NCI-H748 treated with DMSO at 0.1 percent for 48 hours (cell line): ENCODE data around the gene MYO9B.
"Not testable (repeated sequence)": the region's sequence is repeated elsewhere in the genome, so short reads cannot be mapped to it uniquely, and the experiment has no call there.

Experiments used
- DNase-seq: peaks from one replicate; lab custom pipeline; 2025; lab: John Stamatoyannopoulos, UW

Gene MYO9B

DNA sequence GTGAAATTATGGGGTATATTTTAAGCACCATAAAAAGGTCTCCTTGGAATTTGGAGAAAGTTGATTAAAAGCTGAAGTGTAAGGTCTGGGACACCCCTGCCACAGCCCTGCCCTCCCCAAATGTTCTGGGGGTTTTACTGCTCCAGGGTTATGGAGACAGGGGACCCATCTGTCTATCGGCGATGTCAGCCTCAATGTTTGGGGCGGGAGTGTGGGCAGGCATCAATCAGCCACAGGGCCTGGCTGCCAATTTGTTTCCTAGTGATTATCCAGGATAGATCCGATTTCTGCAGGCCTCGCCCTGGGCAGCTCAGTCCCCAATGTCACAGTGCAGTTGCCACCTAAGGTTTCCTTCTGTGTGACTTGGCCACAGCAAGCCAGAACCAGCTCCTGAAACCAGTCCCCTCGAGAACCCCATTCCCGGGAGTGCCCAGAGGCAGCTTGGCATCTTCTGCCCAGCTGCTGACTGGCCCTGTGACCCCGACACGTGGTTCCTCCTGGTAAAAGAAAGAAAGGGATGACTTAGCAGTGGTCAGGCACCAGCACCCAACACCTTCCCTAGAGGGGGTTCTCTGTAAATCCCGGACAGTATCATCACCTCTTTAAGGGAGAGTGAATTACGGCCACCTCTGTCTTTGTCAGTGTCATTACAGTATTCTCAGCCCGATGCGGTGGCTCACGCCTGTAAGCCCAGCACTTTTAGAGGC lies 41.6 kb downstream of the MYO9B start:
- DNase-seq: no peak

DNA sequence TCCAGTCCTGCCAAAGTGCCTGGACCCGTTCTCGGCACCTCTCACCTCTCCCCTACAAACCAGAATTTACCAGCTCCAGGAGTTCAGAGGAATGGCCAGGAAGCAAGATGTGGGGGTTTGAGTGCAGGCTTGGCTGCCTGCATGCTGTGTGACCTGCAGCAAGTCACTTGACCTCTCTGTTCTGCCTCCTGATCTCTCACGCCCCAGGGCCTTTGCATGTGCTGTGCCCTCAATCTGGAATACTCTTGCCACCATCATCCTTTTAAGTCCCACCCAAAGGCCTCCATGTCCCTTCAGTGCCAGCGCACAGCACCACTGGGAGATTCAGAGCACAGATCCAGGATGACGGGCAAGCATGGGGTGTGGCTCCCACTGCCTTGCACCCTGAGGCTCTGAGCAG lies 43.4 kb downstream of the MYO9B start:
- DNase-seq: no peak

DNA sequence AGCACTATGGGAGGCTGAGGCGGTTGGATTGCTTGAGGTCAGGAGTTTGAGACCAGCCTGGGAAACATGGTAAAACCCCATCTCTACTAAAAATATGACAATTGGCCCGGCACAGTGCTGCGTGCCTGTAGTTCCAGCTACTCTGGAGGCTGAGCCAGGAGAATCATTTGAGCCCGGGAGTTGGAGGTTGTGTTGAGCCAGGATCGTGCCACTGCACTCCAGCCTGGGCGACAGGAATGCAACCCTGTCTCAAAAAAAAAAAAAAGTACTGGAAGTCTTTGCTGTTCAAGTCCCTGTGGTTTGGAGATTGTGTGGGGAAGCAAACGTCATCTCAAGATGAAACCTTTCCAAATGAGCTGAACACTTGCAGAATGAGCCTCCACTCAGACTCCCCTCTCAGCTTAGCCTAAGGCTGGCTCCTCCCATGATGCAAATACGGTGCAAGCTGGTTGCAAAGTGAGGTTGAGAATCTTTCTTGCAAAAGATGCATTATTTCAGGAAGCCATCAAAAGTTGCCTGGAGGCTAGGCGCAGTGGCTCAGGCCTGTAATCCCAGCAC lies 46.2 kb downstream of the MYO9B start:
- DNase-seq: no peak

DNA sequence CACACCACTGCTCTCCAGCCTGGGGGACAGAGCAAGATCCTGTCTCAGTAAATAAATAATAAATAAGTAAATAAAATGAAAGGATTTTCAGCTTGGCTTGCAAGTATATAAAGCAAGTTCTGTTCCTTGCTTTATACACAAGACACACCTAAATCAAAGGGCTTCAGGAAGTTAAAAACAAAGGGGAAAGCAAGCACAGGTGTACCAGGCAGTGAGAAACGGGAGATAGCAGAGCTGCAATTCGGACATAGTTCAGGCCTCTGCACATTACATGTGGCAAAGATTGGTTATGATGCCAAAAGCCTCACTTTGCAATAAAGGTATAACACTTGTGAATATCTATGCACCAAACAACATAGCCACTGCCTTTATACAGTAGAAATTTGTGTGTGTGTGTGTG lies 47.5 kb downstream of the MYO9B start:
- DNase-seq: no peak

DNA sequence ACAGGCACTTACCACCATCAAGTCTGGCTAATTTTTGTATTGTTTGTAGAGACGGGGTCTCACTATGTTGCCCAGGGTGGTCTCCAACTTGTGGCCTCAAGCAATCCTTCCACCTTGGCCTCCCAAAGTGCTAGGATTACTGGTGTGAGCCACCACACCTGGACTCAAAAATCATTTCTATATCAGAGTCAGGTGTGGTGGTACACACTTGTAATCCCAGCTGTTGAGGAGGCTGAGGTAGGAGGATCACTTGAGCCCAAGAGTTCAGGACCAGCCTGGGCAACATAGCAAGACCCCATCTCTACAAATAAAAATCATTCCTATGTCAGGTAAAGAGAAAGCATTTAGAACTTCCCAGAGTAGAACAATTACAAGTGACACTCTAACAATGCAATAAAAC lies 48.4 kb downstream of the MYO9B start:
- DNase-seq: no peak

DNA sequence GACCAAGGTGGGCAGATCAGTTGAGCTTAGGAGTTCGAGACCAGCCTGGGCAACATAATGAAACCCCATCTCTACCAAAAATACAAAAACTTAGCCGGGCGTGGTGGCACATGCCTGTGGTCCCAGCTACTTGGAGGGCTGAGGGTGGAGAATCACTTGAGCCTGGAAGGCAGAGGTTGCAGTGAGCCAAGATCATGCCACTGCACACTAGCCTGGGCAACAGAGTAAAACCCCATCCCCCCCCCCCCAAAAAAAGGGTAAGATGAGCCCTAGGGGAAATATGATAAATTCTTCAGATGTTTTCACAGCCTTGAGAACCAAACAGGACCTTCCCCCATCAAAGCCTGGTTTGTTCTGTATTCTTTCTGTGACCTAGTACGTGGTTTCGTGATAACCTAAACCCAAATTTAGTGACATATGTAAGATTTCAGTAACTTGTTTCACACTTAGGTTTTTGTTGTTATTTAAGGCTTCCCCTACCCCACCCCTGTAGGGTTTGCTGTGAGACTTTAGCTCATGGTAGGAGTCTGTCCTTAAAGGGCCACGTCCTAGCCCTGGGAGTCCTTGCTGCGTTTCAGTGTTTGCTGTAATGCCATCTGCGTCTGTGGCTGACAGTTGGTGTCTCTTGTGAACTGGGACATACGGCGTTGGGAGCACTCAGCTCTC lies 49.6 kb downstream of the MYO9B start:
- DNase-seq: no peak

DNA sequence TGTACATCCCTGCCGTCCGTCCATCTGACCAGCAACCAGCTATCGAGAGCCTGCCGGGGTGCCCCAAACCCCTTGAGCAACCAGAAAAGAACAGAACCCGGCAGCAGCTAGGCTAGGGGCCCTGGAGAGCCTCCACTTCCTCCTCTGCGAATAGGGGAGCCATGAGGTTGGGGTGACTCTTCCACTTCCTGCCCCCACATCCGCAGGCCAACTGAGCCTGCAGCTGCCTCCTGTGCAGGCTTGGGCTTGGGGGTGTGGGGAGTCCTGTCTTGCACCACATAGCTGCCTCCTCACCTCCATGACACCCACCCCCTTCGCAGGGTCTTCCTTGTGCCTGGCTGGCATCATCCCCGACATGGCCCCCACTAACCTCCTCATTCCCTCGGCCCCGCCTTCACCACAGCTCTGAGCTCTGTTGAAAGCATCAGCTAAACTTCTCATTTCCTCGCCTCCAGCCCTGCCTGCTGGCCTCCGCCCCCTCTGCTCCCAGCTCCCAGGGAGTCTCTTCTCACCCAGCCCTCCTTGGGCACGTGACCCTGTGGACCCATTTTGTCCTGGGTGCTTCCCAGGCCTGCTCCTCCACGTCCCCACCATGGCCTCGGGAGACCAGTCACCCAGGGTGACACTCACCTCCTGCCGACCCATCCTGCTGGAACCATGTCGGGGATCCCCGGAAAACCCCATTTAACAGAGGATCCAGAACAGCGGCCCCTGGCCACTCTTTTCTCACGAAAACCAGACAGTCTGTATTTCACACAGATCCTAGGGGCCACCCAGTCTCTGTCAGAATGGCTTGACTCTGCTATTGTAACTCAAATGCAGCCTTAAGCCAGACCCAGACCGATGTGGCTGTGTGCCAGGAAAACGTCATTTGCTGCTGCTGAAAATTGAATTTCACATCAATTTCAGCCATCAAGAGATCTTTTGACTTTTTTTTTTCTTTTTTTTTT lies 50.4 kb downstream of the MYO9B start:
- no peak for DNase-seq

DNA sequence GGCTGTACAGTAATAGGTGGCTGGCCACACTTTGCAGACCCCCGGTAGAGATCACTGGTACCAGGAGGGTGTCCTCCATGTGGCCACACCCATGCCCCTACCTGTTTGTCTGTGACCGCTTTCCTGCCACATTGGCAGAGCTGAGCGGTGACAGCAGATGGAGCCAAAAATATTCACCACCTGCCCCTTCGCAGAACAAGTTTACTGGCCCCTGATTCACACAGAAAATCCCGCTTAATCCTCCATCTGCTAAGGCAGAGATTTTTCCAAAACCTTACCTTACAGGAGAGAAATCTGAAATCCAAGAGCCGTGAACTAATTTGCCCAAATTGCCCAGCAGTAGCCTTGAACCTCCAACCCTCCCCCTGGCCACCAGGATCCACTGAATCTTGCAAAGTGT lies 52.1 kb downstream of the MYO9B start:
- DNase-seq: no peak

DNA sequence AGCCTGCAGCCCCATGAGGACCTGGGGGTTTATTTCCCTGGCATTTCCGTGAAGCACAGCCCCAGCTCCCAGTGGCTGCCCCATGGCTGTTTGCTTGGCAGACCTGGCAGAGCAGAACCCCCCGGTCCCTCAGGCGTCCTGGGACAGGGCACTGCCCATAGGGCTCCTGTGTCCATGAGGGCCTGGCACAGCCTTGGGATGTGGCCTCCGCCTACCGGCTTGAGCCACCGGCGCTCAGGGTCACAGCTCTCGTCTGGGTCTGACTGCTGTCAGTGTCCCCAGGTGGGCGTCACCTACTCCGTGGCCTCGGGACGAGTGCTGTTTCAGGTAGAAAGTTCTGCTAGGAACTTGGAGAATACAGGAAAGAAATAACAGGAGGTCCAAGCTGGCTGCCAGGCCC lies 52.8 kb downstream of the MYO9B start:
- DNase-seq: no peak

DNA sequence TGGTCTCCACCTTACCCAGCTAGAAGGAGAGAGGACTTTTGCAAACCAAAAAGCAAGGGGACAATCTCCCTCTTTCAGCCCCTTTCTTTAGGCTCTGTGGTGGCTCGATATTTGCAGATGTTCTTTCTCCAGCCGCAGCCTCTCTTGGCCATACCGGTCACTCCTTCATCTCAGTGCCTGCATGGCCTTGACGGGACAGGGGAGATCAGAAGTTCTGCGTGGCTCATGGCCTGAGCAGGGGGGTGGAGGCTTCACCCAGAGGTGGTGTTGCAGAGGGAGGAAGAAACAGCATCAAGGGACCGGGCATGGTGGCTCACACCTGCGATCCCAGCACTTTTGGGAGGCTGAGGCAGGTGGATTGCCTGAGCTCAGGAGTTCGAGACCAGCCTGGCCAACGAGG lies 53.2 kb downstream of the MYO9B start:
- no peak for DNase-seq

DNA sequence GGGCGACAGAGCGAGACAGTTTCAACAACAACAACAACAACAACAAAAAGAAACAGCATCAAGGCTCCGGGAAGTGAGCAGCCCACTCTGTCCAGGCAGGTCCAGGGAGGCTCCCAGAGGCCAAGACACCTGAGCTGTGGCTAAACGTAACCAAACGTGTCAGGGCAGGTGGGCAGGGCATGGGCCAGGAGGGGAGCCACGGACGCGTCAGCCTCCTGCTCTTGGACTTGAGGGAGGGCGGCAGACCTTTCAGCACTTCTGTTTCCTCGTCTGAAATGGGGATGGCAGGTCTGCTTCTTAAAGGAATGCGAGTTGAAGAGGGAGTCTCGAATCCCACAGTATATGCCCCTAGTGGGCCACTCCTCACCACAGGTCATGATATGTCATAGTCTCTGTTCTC lies 53.8 kb downstream of the MYO9B start:
- no peak for DNase-seq

DNA sequence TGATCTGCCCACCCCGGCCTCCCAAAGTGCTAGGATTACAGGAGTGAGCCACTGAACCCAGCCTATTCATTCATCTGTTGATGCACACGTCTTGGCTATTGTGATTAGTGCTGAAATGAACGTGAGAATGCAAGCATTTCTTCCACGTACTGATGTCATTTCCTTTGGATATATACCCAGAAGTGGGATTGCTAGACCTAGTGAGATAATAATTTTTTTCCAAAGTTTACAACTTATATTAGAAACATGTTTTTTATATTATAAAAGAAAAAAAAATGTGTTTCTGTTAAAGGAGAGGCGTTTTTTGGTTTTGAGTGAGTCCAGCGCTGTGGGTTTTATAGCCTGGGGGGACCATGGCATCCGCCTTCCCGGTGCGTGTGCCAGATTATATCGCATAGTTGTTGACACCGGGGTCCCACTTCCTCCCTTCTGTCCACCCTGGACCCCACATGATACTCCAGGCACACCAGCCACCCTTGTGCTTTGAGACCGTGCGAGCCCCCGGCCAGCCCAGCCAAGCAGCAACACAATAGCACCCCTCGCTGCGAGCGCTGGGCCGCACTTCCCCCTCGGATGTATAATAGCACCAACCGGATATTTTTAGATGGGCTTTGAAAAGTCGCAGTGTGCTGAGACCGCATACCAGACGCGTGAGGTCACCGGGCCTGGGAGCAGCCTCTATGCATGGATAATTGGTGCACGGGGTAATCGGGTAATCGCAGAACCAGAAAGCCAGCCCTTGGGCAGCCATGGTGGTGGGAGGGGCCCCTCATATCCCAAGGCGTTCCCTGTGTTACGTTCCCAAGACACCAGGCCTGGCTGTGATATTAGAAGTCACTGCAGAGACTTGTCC lies 59.6 kb downstream of the MYO9B start:
- DNase-seq: no peak

DNA sequence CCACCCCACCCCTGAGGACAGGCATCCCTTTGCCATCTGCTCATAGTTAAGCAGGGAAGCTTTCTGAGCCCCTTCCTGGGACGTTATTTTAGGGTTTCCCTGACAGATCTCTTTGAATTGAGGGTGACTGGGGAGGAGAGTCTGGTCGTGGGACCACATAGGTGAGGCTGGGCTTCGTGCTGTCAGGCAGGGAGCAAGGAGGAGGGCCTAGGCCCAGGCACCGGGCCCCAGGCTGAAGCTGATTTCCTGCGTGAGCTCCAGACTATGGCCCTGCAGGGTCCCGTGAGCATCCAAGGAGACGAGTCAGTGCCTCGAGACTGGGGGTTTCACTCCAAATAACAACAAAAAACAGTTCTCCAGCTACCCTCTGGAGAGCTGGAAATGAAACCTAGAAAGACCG lies 60.4 kb downstream of the MYO9B start:
- no peak for DNase-seq

DNA sequence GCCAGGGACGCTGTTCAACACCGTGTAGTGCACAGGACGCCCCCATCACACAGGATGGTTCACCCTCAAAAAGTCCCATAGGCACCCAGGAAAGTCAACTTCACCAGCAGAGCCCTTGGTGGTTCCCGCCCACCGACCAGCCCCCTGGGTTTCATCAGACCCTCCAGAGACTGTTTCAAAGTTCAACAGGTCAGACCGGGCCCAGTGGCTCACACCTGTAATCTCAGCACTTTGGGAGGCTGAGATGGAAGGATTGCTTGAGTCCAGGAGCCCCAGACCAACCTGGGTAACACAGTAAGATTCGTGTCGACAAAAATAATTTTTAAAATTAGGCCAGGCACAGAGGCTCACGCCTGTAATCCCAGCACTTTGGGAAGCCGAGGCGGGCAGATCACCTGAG lies 61.0 kb downstream of the MYO9B start:
- no peak for DNase-seq

DNA sequence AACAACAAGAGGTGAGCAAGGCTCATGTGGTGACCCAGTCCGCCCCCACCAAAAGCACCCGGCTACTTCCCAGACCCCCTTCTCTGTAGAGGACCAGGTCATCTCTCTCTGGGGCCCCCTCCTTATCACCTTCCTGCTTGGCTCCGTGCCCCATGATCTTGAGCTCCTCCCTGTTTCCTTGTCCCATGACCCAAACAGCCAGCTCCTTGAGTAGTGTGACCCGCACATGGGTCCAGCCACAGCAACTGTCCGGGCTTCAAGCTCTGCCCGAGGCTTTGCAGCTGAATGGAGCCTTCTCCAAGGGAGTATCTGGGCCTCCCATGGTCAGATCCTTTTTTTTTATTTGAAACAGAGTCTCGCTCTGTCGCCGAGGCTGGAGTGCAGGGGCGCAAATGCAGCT lies 61.8 kb downstream of the MYO9B start:
- DNase-seq: no peak

DNA sequence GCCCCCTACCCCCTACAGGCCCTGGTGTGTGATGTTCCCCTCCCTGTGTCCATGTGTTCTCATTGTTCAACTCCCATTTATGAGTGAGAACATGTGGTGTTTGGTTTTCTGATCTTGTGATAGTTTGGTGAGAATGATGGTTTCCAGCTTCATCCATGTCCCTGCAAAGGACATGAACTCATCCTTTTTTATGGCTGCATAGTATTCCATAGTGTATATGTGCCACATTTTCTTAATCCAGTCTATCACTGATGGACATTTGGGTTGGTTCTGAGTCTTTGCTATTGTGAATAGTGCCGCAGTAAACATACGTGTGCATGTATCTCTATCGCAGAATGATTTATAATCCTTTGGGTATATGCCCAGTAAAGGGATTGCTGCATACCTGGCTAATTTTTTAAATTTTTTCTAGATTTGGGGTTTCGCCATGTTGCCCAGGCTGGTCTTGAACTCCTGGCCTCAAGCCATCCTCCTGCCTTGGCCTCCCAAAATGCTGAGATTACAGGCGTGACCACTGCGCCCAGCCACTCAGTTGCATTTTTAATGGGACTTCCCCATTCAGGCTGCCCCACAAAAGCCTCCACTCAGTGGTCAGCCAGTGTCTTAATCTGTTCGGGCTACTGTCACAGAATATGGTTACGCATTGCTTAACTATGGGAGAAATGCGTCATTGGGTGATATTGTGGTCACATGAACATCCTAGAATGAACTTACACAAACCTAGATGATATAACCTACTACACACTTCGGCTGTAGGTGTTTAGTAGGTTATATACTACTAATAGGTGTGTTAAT lies 62.7 kb downstream of the MYO9B start:
- DNase-seq: not testable (repeated sequence)

DNA sequence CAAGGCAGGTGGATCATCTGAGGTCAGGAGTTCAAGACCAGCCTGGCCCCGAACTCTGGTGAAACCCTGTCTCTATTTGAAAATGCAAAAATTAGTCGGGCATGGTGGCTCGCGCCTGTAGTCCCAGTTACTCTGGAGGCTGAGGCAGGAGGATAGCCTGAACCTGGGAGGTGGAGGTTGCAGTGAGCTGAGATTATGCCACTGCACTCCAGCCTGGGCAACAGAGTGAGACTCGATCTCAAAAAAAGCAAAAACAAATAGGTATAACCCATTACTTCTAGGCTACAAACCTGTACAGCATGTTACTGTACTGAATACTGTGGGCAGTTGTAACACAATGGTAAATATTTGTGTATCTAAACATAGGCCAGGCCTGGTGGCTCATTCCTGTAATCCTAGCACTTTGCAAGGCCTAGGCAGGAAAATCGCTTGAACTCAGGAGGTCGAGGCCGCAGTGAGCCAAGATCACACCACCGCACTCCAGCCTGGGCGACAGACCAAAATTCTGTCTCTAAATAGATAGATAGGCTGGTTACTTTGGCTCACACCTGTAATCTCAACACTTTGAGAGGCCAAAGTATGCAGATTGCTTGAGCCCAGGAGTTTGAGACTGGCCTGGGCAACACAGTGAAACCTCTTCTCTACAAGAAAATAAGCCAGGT lies 63.5 kb downstream of the MYO9B start:
- no peak for DNase-seq

DNA sequence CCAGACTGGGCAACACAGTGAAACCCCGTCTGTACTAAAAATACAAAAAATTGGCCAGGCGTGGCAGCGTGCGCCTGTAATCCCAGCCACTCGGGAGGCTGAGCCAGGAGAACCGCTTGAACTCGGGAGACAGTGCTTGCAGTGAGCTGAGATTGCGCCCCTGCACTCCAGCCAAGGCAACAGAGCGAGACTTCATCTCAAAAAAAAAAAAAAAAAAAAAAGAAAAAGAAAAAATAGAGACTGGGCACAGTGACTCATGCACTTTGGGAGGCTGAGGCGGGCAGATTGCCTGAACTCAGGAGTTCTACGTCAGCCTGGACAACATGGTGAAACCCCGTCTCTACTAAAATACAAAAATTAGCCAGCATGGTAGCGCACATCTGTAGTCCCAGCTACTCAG lies 69.2 kb downstream of the MYO9B start:
- not testable (repeated sequence) for DNase-seq

DNA sequence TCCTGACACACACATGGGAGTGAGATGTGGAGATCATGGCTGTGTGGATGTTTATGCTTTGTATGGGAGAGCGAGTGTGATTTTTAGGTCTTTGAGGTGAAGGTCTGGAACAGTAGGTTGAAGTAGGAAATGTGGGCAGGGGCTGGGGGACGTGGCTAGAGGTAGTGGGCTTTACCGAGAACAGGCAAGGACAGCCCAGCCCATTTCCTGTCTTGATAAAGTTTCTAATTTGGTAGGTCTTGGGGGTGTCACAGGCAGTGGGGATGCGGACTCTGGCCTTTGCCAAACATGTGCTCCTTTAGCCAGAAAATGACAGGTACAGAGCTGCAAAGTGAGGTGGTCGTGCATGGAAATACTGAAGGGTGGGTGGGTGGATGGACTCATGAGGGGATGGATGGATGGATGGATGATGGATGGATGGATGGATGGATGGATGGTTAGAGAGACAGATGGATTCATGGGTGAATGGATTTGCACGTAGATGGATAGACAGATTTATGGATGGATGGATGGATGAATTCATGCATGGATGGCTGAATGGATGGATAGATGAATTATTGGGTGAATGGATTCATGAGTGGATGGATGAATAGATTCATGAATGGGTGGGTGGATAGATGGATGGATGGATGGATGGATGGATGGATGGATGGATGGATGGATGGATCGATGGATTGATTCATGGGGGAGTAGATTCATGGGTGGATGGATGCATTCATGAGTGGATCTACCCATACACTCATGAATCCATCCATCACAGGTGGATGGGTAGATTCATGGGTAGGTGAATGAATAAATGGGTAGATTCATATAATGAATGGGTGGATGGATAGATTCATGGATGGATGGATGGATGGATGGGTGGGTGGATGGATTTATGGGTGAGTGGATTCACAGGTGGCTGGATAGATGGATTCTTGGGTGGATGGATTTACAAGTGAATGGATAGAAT lies 70.2 kb downstream of the MYO9B start:
- DNase-seq: no peak
